OCI-LY3 (cell line): ENCODE data around the gene SEMA6A.

Experiments
- CTCF ChIP-seq: fragments of 200-600, 300-600 bp; sonication (generic); IDR thresholded peaks from 2 replicates; pipeline ENCODE4 v1.5.1; 2014; ENCODE audit warnings: antibody characterized with exemption, low read length, low read depth
- EZH2phosphoT487 ChIP-seq: fragments of 200-600 bp; shearing (Covaris generic); IDR thresholded peaks from 2 replicates; pipeline ENCODE4 v1.6.1; 2018; ENCODE audit warnings: antibody characterized with exemption, mixed run types, low read depth

GRCh38 chr5:116517488-116517887, 57.1 kb downstream of the SEMA6A start:
- TF ChIP-seq CTCF (no peak), EZH2phosphoT487 (no peak)
